NCI-H187 (cell line): ENCODE data around the gene MMP23B.
A peak's percentile ranks its signal among the peaks of the same experiment; 100 is the strongest.

Experiments used
- DNase-seq, 2 experiments: peaks; one replicate each; lab custom pipeline; 2025; lab: John Stamatoyannopoulos, UW

MMP23B gene

DNA sequence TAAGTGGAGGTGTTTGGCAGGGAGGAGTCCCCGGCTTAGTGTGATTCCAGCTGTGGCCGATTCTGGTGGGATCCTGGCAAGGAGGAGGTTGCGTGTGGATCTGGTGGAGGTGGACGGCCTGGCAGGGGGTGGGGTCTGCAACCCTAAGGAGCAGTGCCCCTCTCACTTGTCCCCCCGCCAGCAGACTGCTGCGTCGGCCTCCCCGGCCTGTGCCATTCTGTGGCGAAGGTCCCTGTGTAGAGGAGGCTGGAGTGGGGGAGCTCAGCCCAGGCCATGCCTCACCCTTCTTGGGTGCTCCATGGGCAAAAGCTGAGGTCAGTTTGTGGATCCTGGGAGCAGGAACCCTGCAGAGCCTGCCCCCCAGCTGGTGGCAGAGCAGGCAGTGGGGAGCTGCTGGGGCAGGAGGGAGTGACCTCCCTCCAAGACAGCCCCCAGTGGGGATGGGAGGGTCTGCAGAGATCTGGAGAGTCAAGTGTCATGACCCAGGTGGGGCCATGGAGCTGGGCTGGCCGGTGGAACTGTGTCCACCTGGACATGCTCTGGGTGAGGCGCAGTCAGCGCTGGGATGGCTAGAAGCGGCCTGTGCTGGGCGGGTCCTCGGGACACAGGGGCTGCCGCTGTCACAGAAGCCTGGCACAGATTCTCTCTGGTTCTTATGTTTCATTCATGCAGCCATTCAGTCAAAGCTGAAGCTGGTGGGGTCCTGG is 11.4 kb upstream of the MMP23B start:
- no peak for DNase-seq

GRCh38 chr1:1621173-1622009 is 10.6 kb upstream of the MMP23B start:
- DNase-seq, result no peak

- DNase-seq, result no peak
Observed at GRCh38 chr1:1622010-1622787, 9.8 kb upstream of the MMP23B start.

- no peak for DNase-seq
Observed at GRCh38 chr1:1622788-1623094, 9.2 kb upstream of the MMP23B start.

- DNase-seq, result no peak
Observed at GRCh38 chr1:1623181-1623630, 8.8 kb upstream of the MMP23B start.

GRCh38 chr1:1623631-1624442 is 8.1 kb upstream of the MMP23B start:
- no peak for DNase-seq

GRCh38 chr1:1624443-1625403 is 7.2 kb upstream of the MMP23B start:
- no peak for DNase-seq

DNA sequence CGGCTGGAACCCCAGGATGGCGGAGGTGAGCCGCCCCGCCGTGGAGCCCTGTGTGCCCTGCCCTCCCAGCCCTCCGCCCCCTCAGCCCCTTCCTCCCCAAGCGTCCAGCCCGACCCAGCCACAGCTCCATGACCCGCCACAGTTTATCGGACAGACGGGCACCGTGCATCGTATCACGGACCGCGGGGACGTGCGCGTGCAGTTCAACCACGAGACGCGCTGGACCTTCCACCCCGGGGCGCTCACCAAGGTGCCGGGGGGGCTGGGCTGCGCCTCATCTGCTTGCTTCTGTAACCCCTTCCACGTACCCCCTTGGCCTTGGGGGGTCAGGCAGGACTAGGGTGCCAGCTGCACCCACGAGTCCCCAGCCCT is 6.6 kb upstream of the MMP23B start:
- no peak for DNase-seq

DNA sequence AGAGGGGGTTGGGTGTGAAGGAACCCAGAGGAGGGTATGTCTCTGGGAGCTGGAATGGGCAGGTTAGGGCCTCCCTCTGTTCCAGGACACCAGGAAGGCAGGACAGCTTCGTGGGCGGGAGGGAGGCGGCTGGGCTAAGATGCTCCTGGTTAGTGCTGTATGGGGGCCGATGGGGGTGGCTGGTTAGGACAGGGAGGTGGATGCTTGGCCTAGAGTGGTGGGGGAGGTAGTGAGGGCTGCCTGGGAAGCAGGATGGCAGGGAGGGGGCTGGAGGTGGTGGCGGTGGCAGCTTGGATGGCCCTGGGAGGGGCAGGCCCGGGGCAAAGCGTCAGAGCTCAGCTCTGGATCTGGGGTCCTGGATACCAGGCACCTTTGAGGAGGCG is 6.2 kb upstream of the MMP23B start:
- DNase-seq, result no peak

DNA sequence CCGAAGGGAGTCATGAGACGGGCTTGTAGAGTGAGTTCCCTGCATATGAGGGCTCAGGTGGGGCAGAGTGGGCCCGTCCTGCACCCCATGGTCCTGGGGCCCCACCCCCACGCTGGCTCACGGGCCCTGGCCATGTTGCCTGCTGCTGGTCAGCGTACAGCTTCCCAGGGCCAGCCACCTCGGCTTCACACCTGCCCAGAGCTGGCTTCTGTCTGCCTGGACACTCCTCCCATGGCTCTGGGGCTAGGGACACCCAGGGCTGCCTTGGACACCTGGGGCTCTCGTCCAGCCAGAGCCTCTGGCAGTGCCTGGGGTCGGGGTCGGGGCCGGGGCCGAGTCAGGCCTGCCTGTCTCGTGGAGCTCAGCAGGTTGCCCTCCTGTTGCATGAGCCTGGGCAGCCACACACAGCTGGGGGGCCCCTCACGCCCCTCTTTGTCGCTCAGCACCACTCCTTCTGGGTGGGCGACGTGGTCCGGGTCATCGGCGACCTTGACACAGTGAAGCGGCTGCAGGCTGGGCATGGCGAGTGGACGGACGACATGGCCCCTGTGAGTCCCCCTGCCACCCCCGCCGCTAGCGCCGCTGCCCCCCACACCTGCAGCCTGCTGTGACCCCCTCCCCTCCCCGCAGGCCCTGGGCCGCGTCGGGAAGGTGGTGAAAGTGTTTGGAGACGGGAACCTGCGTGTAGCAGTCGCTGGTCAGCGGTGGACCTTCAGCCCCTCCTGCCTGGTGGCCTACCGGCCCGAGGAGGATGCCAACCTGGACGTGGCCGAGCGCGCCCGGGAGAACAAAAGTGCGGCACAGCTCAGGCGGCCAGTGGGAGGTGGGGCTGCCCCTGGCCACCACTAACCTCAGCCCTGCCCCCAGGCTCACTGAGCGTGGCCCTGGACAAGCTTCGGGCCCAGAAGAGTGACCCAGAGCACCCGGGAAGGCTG is 5.5 kb upstream of the MMP23B start:
- DNase-seq, result no peak

GRCh38 chr1:1627261-1627828 is 4.6 kb upstream of the MMP23B start:
- no peak for DNase-seq

DNA sequence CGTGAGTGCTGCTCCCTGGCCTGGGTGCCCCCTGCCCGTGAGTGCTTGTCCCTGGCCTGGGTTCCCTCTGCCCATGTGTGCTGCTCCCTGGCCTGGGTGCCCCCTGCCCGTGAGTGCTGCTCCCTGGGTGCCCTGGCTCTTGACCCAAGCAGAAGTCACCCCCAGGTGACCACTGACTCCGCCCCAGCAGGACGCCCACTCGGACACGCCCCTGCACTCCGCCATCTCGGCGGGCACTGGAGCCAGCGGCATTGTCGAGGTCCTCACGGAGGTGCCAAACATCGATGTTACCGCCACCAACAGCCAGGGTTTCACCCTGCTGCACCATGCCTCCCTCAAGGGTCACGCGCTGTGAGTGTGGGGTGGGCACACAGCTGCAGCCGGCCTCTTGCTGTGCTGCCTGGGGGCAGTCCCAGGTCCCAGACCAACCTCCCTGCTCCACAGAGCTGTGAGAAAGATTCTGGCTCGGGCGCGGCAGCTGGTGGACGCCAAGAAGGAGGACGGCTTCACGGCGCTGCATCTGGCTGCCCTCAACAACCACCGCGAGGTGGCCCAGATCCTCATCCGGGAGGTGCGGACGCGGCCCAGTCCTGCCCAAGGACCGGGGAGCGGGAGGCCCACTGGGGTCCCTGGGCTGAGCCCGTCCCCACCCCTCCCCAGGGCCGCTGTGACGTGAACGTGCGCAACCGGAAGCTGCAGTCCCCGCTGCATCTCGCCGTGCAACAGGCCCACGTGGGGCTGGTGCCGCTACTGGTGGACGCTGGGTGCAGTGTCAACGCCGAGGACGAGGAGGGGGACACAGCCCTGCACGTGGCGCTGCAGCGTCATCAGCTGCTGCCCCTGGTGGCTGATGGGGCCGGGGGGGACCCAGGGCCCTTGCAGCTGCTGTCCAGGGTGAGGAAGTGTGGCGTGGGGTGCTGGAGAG is 3.9 kb upstream of the MMP23B start:
- DNase-seq, result no peak

GRCh38 chr1:1628754-1629429 is 3.1 kb upstream of the MMP23B start:
- DNase-seq, result no peak

DNA sequence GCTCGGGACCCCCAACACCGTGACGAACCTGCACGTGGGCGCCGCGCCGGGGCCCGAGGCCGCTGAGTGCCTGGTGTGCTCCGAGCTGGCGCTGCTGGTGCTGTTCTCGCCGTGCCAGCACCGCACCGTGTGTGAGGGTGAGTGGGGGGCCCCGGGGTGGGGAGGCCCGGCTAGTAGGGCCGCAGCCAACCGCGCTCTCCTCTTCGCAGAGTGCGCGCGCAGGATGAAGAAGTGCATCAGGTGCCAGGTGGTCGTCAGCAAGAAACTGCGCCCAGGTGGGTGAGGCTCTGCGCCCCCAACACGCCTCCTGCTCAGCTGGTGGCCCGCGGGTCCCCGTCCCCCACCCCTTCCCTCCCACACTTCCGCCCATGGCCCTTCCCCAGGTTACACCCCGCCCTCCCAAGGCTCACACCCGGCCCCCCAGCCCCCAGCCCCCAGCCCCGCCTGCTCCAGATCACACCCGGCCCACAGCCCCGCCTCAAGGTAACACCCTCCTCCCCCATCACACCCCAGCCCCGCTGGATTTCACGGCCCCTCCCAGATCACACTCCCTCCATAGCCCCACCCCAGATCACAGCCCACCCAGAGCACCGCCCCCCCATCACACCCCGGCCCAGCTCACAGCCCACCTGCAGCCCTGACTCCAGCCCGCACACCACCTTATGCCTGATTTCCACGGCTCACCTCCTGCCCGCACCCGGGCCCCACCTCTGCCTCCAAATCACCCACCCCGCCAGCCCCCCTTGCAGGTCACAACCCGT is 2.4 kb upstream of the MMP23B start:
- DNase-seq, result no peak

GRCh38 chr1:1630191-1630964 is 1.6 kb upstream of the MMP23B start:
- peak; percentile 33 to 64 for DNase-seq
